CD4-positive, alpha-beta T cell (primary cell): Measurements from ENCODE around the gene MARCKS. TPM values are rescaled to one million over a fixed set of nuclear protein-coding genes. Genes with fewer than 3 reads are reported as not detected.

Experiments
- ATAC-seq: fragments of 200-7000 bp; cut with Tn5 transposase; one replicate; pipeline ENCODE4 v1.10.0; 2022; ENCODE audit warnings: mild to moderate bottlenecking; ENCODE audit not compliant: poor library complexity
- CTCF ChIA-PET: fragments of 350-600 bp; sonication (Branson Sonifier 250); formaldehyde crosslinking; loops from one replicate; lab custom pipeline; 2021; ENCODE audit warnings: antibody characterized with exemption, inconsistent platforms; lab: Charles Lee
- POLR2A ChIA-PET: fragments of 350-600 bp; sonication (Branson Sonifier 250); formaldehyde crosslinking; loops from one replicate; lab custom pipeline; 2021; ENCODE audit warnings: antibody characterized with exemption, inconsistent platforms; lab: Charles Lee
- DNase-seq, 14 experiments: peaks; one replicate each; pipeline ENCODE4 v3.0.0-alpha.2; 2013 to 2020; ENCODE audit warnings: mixed read lengths in 2 of 14
- H3K27ac ChIP-seq, 2 donors: one replicate each; pipeline versions ENCODE4 v1.5.1 to v1.7.0; 2013; ENCODE audit warnings: low read length in 2 of 2, low read depth in 1 of 2, mild to moderate bottlenecking in 1 of 2
- H3K27me3 ChIP-seq, 2 experiments: 1 replicate in 1 of 2; 2 replicates in 1 of 2; pipeline versions ENCODE4 v1.6.1 to v1.7.0; 2013; ENCODE audit warnings: low read length in 2 of 2, control low read depth in 1 of 2, mild to moderate bottlenecking in 1 of 2, moderate library complexity in 1 of 2; ENCODE audit not compliant: insufficient read depth in 2 of 2, control insufficient read depth in 1 of 2
- H3K36me3 ChIP-seq: one replicate; pipeline ENCODE4 v1.6.1; 2013; ENCODE audit warnings: low read length, control low read depth; ENCODE audit not compliant: insufficient read depth
- H3K4me1 ChIP-seq: one replicate; pipeline ENCODE4 v1.6.1; 2013; ENCODE audit warnings: low read length, control low read depth; ENCODE audit not compliant: insufficient read depth
- H3K4me3 ChIP-seq: one replicate; pipeline ENCODE4 v1.5.1; 2013; ENCODE audit warnings: mild to moderate bottlenecking, low read length, moderate library complexity
- H3K9me3 ChIP-seq, 2 experiments: 1 replicate in 1 of 2; 2 replicates in 1 of 2; pipeline versions ENCODE4 v1.6.1 to v1.7.0; 2013; ENCODE audit warnings: low read length in 2 of 2, mild to moderate bottlenecking in 2 of 2, control low read depth in 1 of 2, moderate library complexity in 1 of 2; ENCODE audit not compliant: control insufficient read depth in 1 of 2, insufficient read depth in 1 of 2
- H3K27ac Mint-ChIP-seq: one replicate; pipeline ENCODE4 v1.8.0; 2020; ENCODE audit warnings: mixed read lengths
- H3K27me3 Mint-ChIP-seq: one replicate; pipeline ENCODE4 v1.8.0; 2021; ENCODE audit warnings: mixed read lengths
- H3K36me3 Mint-ChIP-seq: one replicate; pipeline ENCODE4 v1.8.0; 2021; ENCODE audit warnings: low read depth, mixed read lengths
- H3K4me1 Mint-ChIP-seq: one replicate; pipeline ENCODE4 v1.8.0; 2021; ENCODE audit warnings: low read depth, mixed read lengths
- H3K4me3 Mint-ChIP-seq: one replicate; pipeline ENCODE4 v1.8.0; 2020; ENCODE audit warnings: mild to moderate bottlenecking, mixed read lengths
- H3K9me3 Mint-ChIP-seq: one replicate; pipeline ENCODE4 v1.8.0; 2020; ENCODE audit warnings: mixed read lengths
- intact Hi-C, 2 experiments: fragments of 100-400 bp; cut with DNase I in 1 of 2; cut with micrococcal nuclease in 1 of 2; formaldehyde crosslinking; loops; one replicate each; pipeline versions ENCODE4 v1.15.1 to v1.9.0; 2023 to 2025; cut with DNase I, micrococcal nuclease
- total RNA-seq, 174 experiments: library from RNA in 2 of 174; stranded (reverse) in 2 of 174; gene quantifications; one replicate each; pipeline ENCODE4 v1.2.3 and lab custom pipeline; 2021 to 2026
- TF ChIP-seq, protein P1 (sequence below): fragments of 200-600 bp; IDR thresholded peaks from one replicate; pipeline ENCODE4 v1.8.0; 2022; ENCODE audit warnings: antibody characterized with exemption, mild to moderate bottlenecking

The MARCKS gene
- total RNA-seq, 2 experiments from 2014 or later: 0.63 to 0.70 TPM

DNA sequence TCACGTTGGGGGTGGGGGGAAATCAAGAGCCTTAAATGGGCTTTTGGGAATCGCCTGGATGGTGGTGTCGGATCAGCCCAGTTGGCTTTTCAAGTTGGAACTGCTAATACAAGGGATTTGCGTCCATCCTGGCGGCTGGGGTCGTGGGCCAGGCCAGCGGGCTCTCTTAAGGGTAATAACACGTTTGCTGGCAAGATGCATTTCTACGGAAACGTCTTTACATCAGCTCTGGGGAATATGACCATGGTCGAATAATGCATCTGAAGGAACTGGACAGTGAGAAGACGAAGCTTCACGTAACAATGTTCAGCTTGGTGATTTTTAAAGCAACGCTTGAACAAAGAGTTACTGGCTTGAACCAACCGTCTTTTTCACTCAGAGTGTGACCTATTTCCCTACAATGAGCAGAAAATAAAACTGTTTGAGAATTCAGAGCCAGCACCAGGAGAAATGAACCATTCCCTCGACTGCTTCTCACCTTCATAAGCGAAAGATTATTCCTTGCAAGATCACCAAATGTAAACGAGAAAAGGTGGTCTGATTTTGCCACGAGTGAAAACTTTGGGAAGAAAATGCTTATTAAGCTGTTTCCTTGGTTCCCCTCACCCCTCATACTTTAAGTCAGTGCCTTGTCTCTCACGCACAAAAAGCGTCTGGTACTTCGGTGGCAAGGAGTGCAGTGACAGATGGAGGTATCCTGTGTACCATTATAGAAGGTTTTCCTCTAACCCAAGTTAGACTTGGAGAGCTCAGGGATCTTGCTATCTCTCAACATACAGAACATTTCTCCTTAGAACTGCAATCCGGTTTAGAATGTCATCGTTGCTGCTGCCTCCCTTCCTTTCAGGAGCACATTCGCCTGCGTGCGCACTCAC lies 1.4 kb upstream of the MARCKS start:
- ChIA-PET POLR2A (no interaction called here), CTCF (no interaction called here)
- no peaks in the 10 kb centered on the region for H3K36me3 Mint-ChIP-seq
- Histone ChIP-seq H3K27ac (no peak overlapping the region), H3K9me3 (peaks cover 0 to 36% of the 10 kb centered on the region in 2 experiments), H3K4me1 (peaks cover 49% of the 10 kb centered on the region), H3K36me3 (no peaks in the 10 kb centered on the region), H3K4me3 (peak overlapping the region; percentile 50), H3K27me3 (peaks cover 57 to 79% of the 10 kb centered on the region in 2 experiments)
- intact Hi-C loops: loop anchor here (5.0 to 10.0 kb wide), 2 partner anchors 1541 to 1673 kb away; no protein-coding TSS in a partner anchor
- TF ChIP-seq, protein P1, sequence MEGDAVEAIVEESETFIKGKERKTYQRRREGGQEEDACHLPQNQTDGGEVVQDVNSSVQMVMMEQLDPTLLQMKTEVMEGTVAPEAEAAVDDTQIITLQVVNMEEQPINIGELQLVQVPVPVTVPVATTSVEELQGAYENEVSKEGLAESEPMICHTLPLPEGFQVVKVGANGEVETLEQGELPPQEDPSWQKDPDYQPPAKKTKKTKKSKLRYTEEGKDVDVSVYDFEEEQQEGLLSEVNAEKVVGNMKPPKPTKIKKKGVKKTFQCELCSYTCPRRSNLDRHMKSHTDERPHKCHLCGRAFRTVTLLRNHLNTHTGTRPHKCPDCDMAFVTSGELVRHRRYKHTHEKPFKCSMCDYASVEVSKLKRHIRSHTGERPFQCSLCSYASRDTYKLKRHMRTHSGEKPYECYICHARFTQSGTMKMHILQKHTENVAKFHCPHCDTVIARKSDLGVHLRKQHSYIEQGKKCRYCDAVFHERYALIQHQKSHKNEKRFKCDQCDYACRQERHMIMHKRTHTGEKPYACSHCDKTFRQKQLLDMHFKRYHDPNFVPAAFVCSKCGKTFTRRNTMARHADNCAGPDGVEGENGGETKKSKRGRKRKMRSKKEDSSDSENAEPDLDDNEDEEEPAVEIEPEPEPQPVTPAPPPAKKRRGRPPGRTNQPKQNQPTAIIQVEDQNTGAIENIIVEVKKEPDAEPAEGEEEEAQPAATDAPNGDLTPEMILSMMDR: no peak
- DNase-seq: peak in 3 of 14 experiments; percentile 6 to 34 (median 17)
- no peak for ATAC-seq
- no peak overlapping the region for H3K4me3 Mint-ChIP-seq
- peaks cover 3% of the 10 kb centered on the region for H3K4me1 Mint-ChIP-seq
- H3K27ac Mint-ChIP-seq: no peak overlapping the region
- peaks cover 45% of the 10 kb centered on the region for H3K27me3 Mint-ChIP-seq
- H3K9me3 Mint-ChIP-seq: no peaks in the 10 kb centered on the region

DNA sequence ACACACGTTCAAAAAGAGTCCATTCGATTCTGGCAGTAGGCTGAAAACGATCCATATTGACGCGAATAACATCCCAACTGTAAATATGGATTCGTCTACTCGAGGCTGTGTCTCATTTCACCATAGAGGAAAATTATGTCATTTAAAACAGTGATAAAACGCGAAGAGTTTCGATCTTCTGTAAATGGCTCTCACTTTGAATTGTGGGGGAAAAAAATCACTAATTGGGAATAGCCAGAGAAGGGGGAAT lies 845 bp upstream of the MARCKS start:
- Mint-ChIP-seq H3K9me3 (no peaks in the 10 kb centered on the region), H3K27ac (no peak overlapping the region), H3K36me3 (no peaks in the 10 kb centered on the region), H3K4me3 (no peak overlapping the region), H3K4me1 (peaks cover 5% of the 10 kb centered on the region), H3K27me3 (peaks cover 45% of the 10 kb centered on the region)
- peak overlapping the region; percentile 50 for H3K4me3 ChIP-seq
- TF ChIP-seq, protein P1: no peak
- POLR2A ChIA-PET: no interaction called here
- no peak overlapping the region for H3K27ac ChIP-seq
- peaks cover 57 to 74% of the 10 kb centered on the region in 2 experiments for H3K27me3 ChIP-seq
- H3K9me3 ChIP-seq: peaks cover 0 to 36% of the 10 kb centered on the region in 2 experiments
- DNase-seq (no peak), ATAC-seq (no peak)
- H3K36me3 ChIP-seq: no peaks in the 10 kb centered on the region
- H3K4me1 ChIP-seq: peaks cover 49% of the 10 kb centered on the region
- intact Hi-C loops: loop anchor here (5.0 to 10.0 kb wide), 2 partner anchors 1541 to 1674 kb away; no protein-coding TSS in a partner anchor
- CTCF ChIA-PET: no interaction called here

DNA sequence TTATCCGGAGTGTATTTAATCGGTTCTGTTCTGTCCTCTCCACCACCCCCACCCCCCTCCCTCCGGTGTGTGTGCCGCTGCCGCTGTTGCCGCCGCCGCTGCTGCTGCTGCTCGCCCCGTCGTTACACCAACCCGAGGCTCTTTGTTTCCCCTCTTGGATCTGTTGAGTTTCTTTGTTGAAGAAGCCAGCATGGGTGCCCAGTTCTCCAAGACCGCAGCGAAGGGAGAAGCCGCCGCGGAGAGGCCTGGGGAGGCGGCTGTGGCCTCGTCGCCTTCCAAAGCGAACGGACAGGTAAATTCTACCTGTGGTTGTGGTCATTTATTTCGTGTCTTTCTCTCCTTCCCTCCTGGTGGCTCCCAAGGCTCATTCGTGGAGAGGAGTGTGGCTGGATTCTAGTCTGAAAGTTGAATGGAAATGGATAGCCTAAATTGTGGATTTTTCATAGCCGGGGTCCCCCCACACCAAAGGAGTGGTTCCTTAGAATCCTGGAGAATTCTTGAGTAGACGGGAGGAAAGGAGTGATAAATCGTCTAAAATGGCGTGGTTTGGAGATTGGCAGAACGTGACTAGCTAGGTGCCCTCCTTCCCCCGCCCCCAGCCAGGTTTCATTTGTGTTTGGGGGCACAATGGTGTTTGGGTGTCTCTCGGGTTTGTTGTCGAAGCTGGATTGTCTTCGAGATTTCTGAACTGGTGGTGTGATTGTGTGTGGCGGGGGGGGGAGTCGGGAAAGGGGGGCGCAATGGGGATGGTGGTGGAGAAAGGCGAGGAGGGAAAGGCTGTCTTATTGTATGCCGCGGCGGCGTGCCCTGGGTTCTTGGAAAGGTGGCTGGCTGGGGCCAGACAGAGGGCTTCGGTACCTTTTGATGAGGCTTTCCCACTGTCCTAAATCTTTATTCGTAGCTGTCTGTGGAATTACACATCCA lies 673 bp downstream of the MARCKS start:
- peaks cover 48% of the 10 kb centered on the region for H3K27me3 Mint-ChIP-seq
- ATAC-seq (no peak), DNase-seq (peak in 3 of 14 experiments; percentile 5 to 36 (median 29))
- H3K9me3 Mint-ChIP-seq: no peaks in the 10 kb centered on the region
- peak overlapping the region; percentile 50 for H3K4me3 ChIP-seq
- H3K9me3 ChIP-seq: peaks cover 0 to 36% of the 10 kb centered on the region in 2 experiments
- ChIA-PET POLR2A (no interaction called here), CTCF (interaction anchor here (1.2 kb wide), 1 partner anchor 1677 kb away, joined by 4 read pairs; no protein-coding TSS in a partner anchor)
- no peaks in the 10 kb centered on the region for H3K36me3 Mint-ChIP-seq
- no peaks in the 10 kb centered on the region for H3K36me3 ChIP-seq
- H3K27ac Mint-ChIP-seq: no peak overlapping the region
- peak overlapping the region; percentile 82 for H3K4me3 Mint-ChIP-seq
- H3K4me1 ChIP-seq: peaks cover 49% of the 10 kb centered on the region
- no peak overlapping the region for H3K27ac ChIP-seq
- H3K4me1 Mint-ChIP-seq: peaks cover 5% of the 10 kb centered on the region
- TF ChIP-seq, protein P1: no peak
- intact Hi-C loops: loop anchor here (1.0 to 10.0 kb wide), 5 partner anchors 551 to 1678 kb away; no protein-coding TSS in a partner anchor
- H3K27me3 ChIP-seq: peaks cover 57 to 62% of the 10 kb centered on the region in 2 experiments
